Neural cell (in vitro differentiated cells): ENCODE measurements around the gene KLF13. TPM values are rescaled to one million over a fixed set of nuclear protein-coding genes. Genes with fewer than 3 reads are reported as not detected.

Experiments used
- H2AFZ ChIP-seq: fragments of 200-600, 300-800 bp; sonication (generic), shearing (Covaris generic); 2 replicates; pipeline ENCODE4 v1.6.0; 2014; ENCODE audit warnings: low read depth, mild to moderate bottlenecking, antibody characterized with exemption, low read length, moderate library complexity
- H3F3A ChIP-seq: fragments of 200-600 bp; shearing (Covaris generic); 2 replicates; pipeline ENCODE4 v1.6.1; 2016; ENCODE audit warnings: mild to moderate bottlenecking, moderate library complexity, mixed read lengths, antibody characterized with exemption, low read length; ENCODE audit not compliant: insufficient read depth, poor library complexity, severe bottlenecking
- H3K27ac ChIP-seq: fragments of 200-600, 300-800 bp; sonication (generic), shearing (Covaris generic); 2 replicates; pipeline ENCODE4 v1.5.1; 2014; ENCODE audit warnings: mild to moderate bottlenecking, low read length, moderate library complexity
- H3K27me3 ChIP-seq: fragments of 300-800, 200-600 bp; sonication (generic), shearing (Covaris generic); 2 replicates; pipeline ENCODE4 v1.6.0; 2014; ENCODE audit warnings: mild to moderate bottlenecking, low read depth, low read length, moderate library complexity; ENCODE audit not compliant: insufficient read depth
- H3K36me3 ChIP-seq: fragments of 300-800, 200-600 bp; sonication (generic), shearing (Covaris generic); 2 replicates; pipeline ENCODE4 v1.5.1; 2014; ENCODE audit warnings: mild to moderate bottlenecking, antibody characterized with exemption, low read length, moderate library complexity; ENCODE audit not compliant: insufficient read depth
- H3K4me2 ChIP-seq: fragments of 300-800, 200-600 bp; sonication (generic), shearing (Covaris generic); 2 replicates; pipeline ENCODE4 v1.6.0; 2014; ENCODE audit warnings: mild to moderate bottlenecking, low read length
- H3K4me3 ChIP-seq: fragments of 300-800, 200-600 bp; sonication (generic), shearing (Covaris generic); 2 replicates; pipeline ENCODE4 v1.5.1; 2014; ENCODE audit warnings: mild to moderate bottlenecking, low read length, moderate library complexity
- H3K79me2 ChIP-seq: fragments of 200-600 bp; shearing (Covaris generic); replicated peaks from 2 replicates; pipeline ENCODE4 v1.6.0; 2014; ENCODE audit warnings: mild to moderate bottlenecking, low read length, moderate library complexity; ENCODE audit not compliant: insufficient read depth
- H3K9ac ChIP-seq: fragments of 300-800, 200-600 bp; sonication (generic), shearing (Covaris generic); 2 replicates; pipeline ENCODE4 v1.6.1; 2016; ENCODE audit warnings: mild to moderate bottlenecking, low read length, mixed read lengths
- H3K9me2 ChIP-seq: fragments of 200-600 bp; shearing (Covaris generic); 2 replicates; pipeline ENCODE4 v1.6.1; 2016; ENCODE audit warnings: mild to moderate bottlenecking, low read length, mixed read lengths; ENCODE audit not compliant: insufficient read depth
- H3K9me3 ChIP-seq: fragments of 200-600, 300-800 bp; sonication (generic), shearing (Covaris generic); 2 replicates; pipeline ENCODE4 v1.6.1; 2016; ENCODE audit warnings: mild to moderate bottlenecking, mixed run types, low read length, moderate library complexity, mixed read lengths
- H4K20me1 ChIP-seq: fragments of 200-600 bp; shearing (Covaris generic); 2 replicates; pipeline ENCODE4 v1.6.1; 2016; ENCODE audit warnings: mild to moderate bottlenecking, mixed run types; ENCODE audit not compliant: insufficient read depth
- CTCF ChIP-seq: fragments of 450-650 bp; IDR thresholded peaks from 2 replicates; pipeline ENCODE4 v1.5.1; 2014; ENCODE audit warnings: antibody characterized with exemption, mild to moderate bottlenecking, moderate library complexity; ENCODE audit not compliant: poor library complexity, severe bottlenecking
- EP300 ChIP-seq: fragments of 450-650 bp; conservative IDR thresholded peaks from 2 replicates; pipeline ENCODE4 v1.6.1; 2014; ENCODE audit warnings: antibody characterized with exemption, mild to moderate bottlenecking, moderate library complexity; ENCODE audit not compliant: poor library complexity, severe bottlenecking
- EZH2 ChIP-seq: fragments of 200-600, 300-800 bp; shearing (Covaris generic), sonication (generic); IDR thresholded peaks from 2 replicates; pipeline ENCODE4 v1.6.1; 2014; ENCODE audit warnings: antibody characterized with exemption, low read length, borderline replicate concordance, mild to moderate bottlenecking; ENCODE audit not compliant: insufficient read depth, poor library complexity, severe bottlenecking
- MXI1 ChIP-seq: fragments of 450-650 bp; conservative IDR thresholded peaks from 2 replicates; pipeline ENCODE4 v1.6.1; 2014; ENCODE audit warnings: antibody characterized with exemption, mild to moderate bottlenecking; ENCODE audit not compliant: poor library complexity, severe bottlenecking
- POLR2AphosphoS5 ChIP-seq: IDR thresholded peaks from 2 replicates; pipeline ENCODE4 v1.6.1; 2012
- RAD21 ChIP-seq: fragments of 450-650 bp; conservative IDR thresholded peaks from 2 replicates; pipeline ENCODE4 v1.6.1; 2014; ENCODE audit warnings: antibody characterized with exemption, mild to moderate bottlenecking, moderate library complexity
- REST ChIP-seq: IDR thresholded peaks from 2 replicates; pipeline ENCODE4 v1.6.1; 2012; ENCODE audit warnings: borderline replicate concordance
- SMC3 ChIP-seq: fragments of 450-650 bp; conservative IDR thresholded peaks from 2 replicates; pipeline ENCODE4 v1.6.1; 2014; ENCODE audit warnings: antibody characterized with exemption, mild to moderate bottlenecking, moderate library complexity; ENCODE audit not compliant: poor library complexity
- TAF1 ChIP-seq: IDR thresholded peaks from 2 replicates; pipeline ENCODE4 v1.6.1; 2012; ENCODE audit warnings: low read depth
- polyA plus RNA-seq: library from polyadenylated mRNA; depleted of rRNA; stranded (reverse); fragments of >200 nt; gene quantifications from 2 replicates; pipeline ENCODE4 v1.2.3, GENCODE V29; 2014

KLF13 gene
- polyA plus RNA-seq, 1 donor from 2014 or later, result 17.0 TPM

- H3K4me2 ChIP-seq, result no peak overlapping the region
- H4K20me1 ChIP-seq, result no peaks in the 10 kb centered on the region
- no peak for TF ChIP-seq CTCF
- TF ChIP-seq EZH2, result no peak
- TF ChIP-seq POLR2AphosphoS5, result no peak
- no peak for TF ChIP-seq SMC3
- no peak for TF ChIP-seq RAD21
- TF ChIP-seq MXI1, result no peak
- no peak for TF ChIP-seq REST
- no peak for TF ChIP-seq TAF1
- TF ChIP-seq EP300, result no peak
- H3K36me3 ChIP-seq, result no peaks in the 10 kb centered on the region
- no peak overlapping the region for H3K27ac ChIP-seq
- no peaks in the 10 kb centered on the region for H3K9me2 ChIP-seq
- H3K9ac ChIP-seq, result no peak overlapping the region
- no peaks in the 10 kb centered on the region for H3F3A ChIP-seq
- peaks cover 37% of the 10 kb centered on the region for H3K27me3 ChIP-seq
- no peaks in the 10 kb centered on the region for H3K79me2 ChIP-seq
- peaks cover 8% of the 10 kb centered on the region for H3K9me3 ChIP-seq
- no peak overlapping the region for H2AFZ ChIP-seq
- H3K4me3 ChIP-seq, result peak overlapping the region; percentile 75
Observed at GRCh38 chr15:31392761-31393401, 66.2 kb downstream of the KLF13 start.

- Histone ChIP-seq H3K9ac (no peak overlapping the region), H3K4me3 (no peak overlapping the region), H3K9me3 (peaks cover 8% of the 10 kb centered on the region), H3K36me3 (no peaks in the 10 kb centered on the region), H2AFZ (no peak overlapping the region), H3K79me2 (no peaks in the 10 kb centered on the region), H4K20me1 (no peaks in the 10 kb centered on the region), H3K4me2 (no peak overlapping the region), H3K27ac (no peak overlapping the region), H3K27me3 (peaks cover 37% of the 10 kb centered on the region), H3F3A (no peaks in the 10 kb centered on the region), H3K9me2 (no peaks in the 10 kb centered on the region)
- TF ChIP-seq POLR2AphosphoS5 (no peak), SMC3 (no peak), RAD21 (no peak), TAF1 (no peak)
Observed at GRCh38 chr15:31393444-31394091, 66.9 kb downstream of the KLF13 start.
